GM21423 (cell line): ENCODE data around the gene LARP4.
"Not testable (repeated sequence)": the region's sequence is repeated elsewhere in the genome, so short reads cannot be mapped to it uniquely, and the experiment has no call there.

Experiments used
- ATAC-seq: cut with Tn5 transposase; IDR thresholded peaks from one replicate; pipeline ENCODE4 v1.9.1; 2021; ENCODE audit warnings: mild to moderate bottlenecking, moderate library complexity; ENCODE audit not compliant: unreplicated experiment

Gene LARP4

DNA sequence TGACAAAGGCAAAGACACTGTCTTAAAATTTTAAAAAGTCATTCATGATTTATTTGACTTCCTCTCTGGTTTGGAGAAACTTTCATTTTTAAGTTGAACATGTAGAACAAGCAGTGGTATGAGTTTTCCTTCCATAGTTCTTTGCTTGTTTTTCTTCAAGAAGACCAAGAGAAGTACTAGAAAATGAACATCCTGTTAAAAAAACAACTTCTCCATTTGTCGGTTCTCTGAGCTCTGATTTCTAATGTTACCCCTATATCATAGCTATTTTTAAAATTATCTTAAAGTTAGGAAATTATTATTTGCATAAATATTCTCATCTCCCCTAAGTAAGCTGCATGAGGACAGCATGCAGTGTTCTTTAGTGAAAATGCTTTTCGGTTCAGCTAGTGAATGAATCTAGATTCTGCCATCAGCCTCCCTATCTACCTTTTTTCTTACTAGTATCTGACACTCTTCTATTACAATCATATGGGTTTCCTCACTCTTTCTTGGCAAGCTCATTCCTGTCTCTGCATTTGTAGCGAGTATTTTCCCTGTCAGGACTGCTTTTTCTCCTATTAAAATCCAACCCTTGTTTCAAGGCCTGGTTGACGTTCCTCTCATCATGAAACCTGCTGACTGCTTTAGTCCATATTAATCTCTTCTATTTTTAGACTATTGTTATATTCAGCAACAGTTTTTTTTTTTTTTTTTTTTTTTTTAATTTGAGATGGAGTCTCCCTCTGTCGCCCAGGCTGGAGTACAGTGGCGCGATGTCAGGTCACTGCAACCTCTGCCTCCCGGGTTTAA lies 119.9 kb downstream of the LARP4 start:
- no peak for ATAC-seq

DNA sequence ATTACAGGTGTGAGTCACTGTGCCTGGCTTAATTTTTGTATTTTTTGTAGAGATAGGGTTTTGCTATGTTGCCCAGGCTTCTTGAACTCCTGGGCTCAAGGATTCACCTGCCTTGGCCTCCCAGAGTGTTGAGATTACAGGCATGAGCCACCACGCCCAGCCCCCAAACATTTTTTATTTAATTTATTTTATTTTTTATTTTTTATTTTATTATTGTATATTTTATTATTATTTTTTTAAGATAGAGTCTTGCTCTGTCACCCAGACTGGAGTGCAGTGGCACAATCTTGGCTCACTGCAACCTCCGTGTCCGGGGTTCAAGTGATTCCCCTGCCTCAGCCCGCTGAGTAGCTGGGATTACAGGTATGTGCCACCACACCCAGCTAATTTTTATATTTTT lies 121.1 kb downstream of the LARP4 start:
- not testable (repeated sequence) for ATAC-seq

GRCh38 chr12:50523772-50524171 lies 123.1 kb downstream of the LARP4 start:
- no peak for ATAC-seq

DNA sequence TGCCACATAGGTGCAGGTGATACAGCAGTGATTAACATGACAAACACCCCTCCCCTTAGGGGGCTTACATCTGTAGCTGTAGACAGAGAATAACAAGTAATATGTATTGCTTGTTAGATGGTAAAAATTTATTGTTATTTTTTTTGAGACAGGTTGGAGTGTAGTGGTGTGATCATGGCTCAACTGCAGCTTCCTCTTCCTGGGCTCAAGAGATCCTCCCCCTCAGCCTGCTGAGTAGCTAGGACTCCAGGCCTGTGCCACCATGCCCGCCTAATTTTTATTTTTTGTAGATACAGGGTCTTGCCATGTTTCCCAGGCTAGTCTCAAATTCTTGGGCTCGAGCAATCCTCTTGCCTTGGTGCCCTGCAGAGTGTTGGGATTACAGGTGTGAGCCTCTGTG lies 123.9 kb downstream of the LARP4 start:
- no peak for ATAC-seq

DNA sequence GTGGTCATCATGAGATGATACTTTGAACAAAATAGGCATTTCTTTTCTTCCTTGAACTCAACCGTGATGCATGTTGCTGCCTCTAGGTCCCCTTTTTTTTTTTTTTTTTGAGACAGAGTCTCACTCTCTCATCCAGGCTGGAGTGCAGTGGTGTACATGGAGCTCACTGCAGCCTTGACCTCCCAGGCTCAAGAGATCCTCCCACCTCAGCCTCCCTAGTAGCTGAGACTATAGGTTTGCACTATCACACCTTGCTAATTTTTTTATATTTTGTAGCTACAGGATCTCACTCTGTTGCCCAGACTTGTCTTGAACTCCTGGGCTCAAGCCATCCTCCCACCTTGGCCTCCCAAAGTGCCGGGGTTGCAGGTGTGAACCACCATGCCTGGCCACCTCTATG lies 124.7 kb downstream of the LARP4 start:
- no peak for ATAC-seq

GRCh38 chr12:50527359-50527726 lies 126.7 kb downstream of the LARP4 start:
- ATAC-seq: no peak

DNA sequence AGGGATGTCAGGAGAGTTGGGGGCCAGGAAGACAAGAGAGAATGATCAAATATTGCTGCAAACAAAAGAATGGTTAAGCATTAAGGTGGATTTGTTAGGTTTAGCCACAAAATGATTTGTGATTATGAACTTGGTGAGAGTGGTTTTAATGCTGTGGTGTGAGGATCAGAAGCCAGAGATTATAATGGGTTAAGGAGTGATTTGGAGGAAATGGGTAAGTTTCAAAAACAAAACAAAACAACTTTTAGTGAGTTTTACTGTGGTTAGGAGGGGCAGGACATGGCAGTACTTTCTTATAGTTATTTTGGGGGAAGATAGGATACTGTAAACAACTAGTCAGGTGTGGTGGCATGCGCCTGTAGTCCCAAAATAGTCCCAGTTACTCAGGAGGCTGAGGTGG lies 128.1 kb downstream of the LARP4 start:
- no peak for ATAC-seq

- no peak for ATAC-seq
These were observed 128.7 kb downstream of the LARP4 start for GRCh38 chr12:50529345-50529744.
